Measurements from ENCODE around the gene TSHR. TPM values are rescaled to one million over a fixed set of nuclear protein-coding genes. Genes with fewer than 3 reads are reported as not detected.

Gene TSHR
- total RNA-seq, 1 experiment from 2014 or later: 0.20 TPM

Other genes with a start within 250 kb of the TSHR start
- 0.22 and 1.4 TPM in 2 replicates for gene CEP128, start 13.9 kb upstream of the TSHR start, total RNA-seq (2014; rRNA removed; shearing (Covaris generic); ENCODE audit: low replicate concordance)